GM19395 (cell line): Measurements from ENCODE around the gene USP10.

Source experiments
- ATAC-seq: cut with Tn5 transposase; IDR thresholded peaks from one replicate; pipeline ENCODE4 v1.9.1; 2021; ENCODE audit warnings: mild to moderate bottlenecking, moderate library complexity; ENCODE audit not compliant: unreplicated experiment

USP10 gene

GRCh38 chr16:84694980-84695379 is 4.8 kb upstream of the USP10 start:
- ATAC-seq, result no peak

- ATAC-seq, result peak; percentile 19
Measured at GRCh38 chr16:84699147-84699711, 571 bp upstream of the USP10 start.

GRCh38 chr16:84700446-84701300 is 873 bp downstream of the USP10 start:
- ATAC-seq, result peak; percentile 34

- no peak for ATAC-seq
Measured at GRCh38 chr16:84703681-84704080, 3.9 kb downstream of the USP10 start.

GRCh38 chr16:84704253-84704652 is 4.5 kb downstream of the USP10 start:
- no peak for ATAC-seq

GRCh38 chr16:84706856-84707255 is 7.1 kb downstream of the USP10 start:
- no peak for ATAC-seq

- ATAC-seq, result no peak
Measured at GRCh38 chr16:84709609-84710008, 9.8 kb downstream of the USP10 start.

- ATAC-seq, result no peak
Measured at GRCh38 chr16:84710686-84711085, 10.9 kb downstream of the USP10 start.

- no peak for ATAC-seq
Measured at GRCh38 chr16:84712138-84712671, 12.4 kb downstream of the USP10 start.

- no peak for ATAC-seq
Measured at GRCh38 chr16:84712801-84713775, 13.3 kb downstream of the USP10 start.

GRCh38 chr16:84714028-84714427 is 14.2 kb downstream of the USP10 start:
- no peak for ATAC-seq

GRCh38 chr16:84715424-84715823 is 15.6 kb downstream of the USP10 start:
- ATAC-seq, result no peak

GRCh38 chr16:84715854-84716253 is 16.1 kb downstream of the USP10 start:
- no peak for ATAC-seq

GRCh38 chr16:84716740-84717139 is 16.9 kb downstream of the USP10 start:
- no peak for ATAC-seq

GRCh38 chr16:84717484-84717883 is 17.7 kb downstream of the USP10 start:
- ATAC-seq, result no peak

GRCh38 chr16:84720177-84720579 is 20.4 kb downstream of the USP10 start:
- ATAC-seq, result no peak

GRCh38 chr16:84722068-84722467 is 22.3 kb downstream of the USP10 start:
- no peak for ATAC-seq

GRCh38 chr16:84723906-84724305 is 24.1 kb downstream of the USP10 start:
- no peak for ATAC-seq

- no peak for ATAC-seq
Measured at GRCh38 chr16:84724606-84725309, 25.0 kb downstream of the USP10 start.

- no peak for ATAC-seq
Measured at GRCh38 chr16:84725481-84726078, 25.8 kb downstream of the USP10 start.
